Measurements from ENCODE around the gene SSTR4. TPM values are rescaled to one million over a fixed set of nuclear protein-coding genes. Genes with fewer than 3 reads are reported as not detected.

The SSTR4 gene
- total RNA-seq, 1 experiment from 2014 or later = not detected

GRCh38 chr20:23047738-23048214 is 12.7 kb downstream of the SSTR4 start:
- H3K9ac ChIP-seq (ENCODE audit: low read length) = no peak overlapping the region
- H3K4me2 ChIP-seq (ENCODE audit: low read length) = no peak overlapping the region
- no peaks in the 10 kb centered on the region for H4K20me1 ChIP-seq (ENCODE audit: insufficient read depth)
- H3K79me2 ChIP-seq (ENCODE audit: insufficient read depth, low read length) = no peaks in the 10 kb centered on the region
- H3K9me2 ChIP-seq (ENCODE audit: insufficient read depth) = no peaks in the 10 kb centered on the region
- peaks cover 3 to 31% of the 10 kb centered on the region in 2 experiments; a peak in 3 of 4 replicates for H3K4me1 ChIP-seq (ENCODE audit: control insufficient read depth in 1 of 2, insufficient read depth in 2 of 2, low read length in 2 of 2)
- no peaks in the 10 kb centered on the region for H3K36me3 ChIP-seq (ENCODE audit: control insufficient read depth in 1 of 2, insufficient read depth in 2 of 2, low read length in 2 of 2)
- no peak overlapping the region for H3K27ac ChIP-seq (ENCODE audit: low read depth, low read length)
- intact Hi-C loops (cut with micrococcal nuclease) = no loop called here
- 0 out of 2 replicates have a peak, but pooled peaks cover 7% of the 10 kb centered on the region for H3K27me3 ChIP-seq (ENCODE audit: insufficient read depth, low read length)
- H3K9me3 ChIP-seq (ENCODE audit: control insufficient read depth in 1 of 2, insufficient read depth in 1 of 2, low read depth in 1 of 2, low read length in 2 of 2) = no peaks in the 10 kb centered on the region
- CTCF ChIA-PET = no interaction called here
- DNase-seq (ENCODE audit: low read depth, low spot score) = no peak
- no TSS peak for BruUV-seq (replicated peaks)
- no peak overlapping the region for H2AFZ ChIP-seq (ENCODE audit: low read depth, low read length, poor library complexity, severe bottlenecking)
- TF ChIP-seq YY1 (IDR thresholded peaks at IDR 0.05; ENCODE audit: extremely low read depth, insufficient replicate concordance, low read depth, low read length) = no peak
- TF ChIP-seq EGR1 (IDR thresholded peaks at IDR 0.05; ENCODE audit: low read depth) = no peak
- no peak overlapping the region for H3K4me3 ChIP-seq (replicated peaks in 1 of 2; ENCODE audit: low read depth in 1 of 2, low read length in 2 of 2)
- RAD21 ChIA-PET (ENCODE audit: low non-redundant PET in 1 of 2, low total read pairs in 2 of 2, uncharacterized antibody in 2 of 2, unreplicated experiment in 2 of 2) = no interaction called here
- ATAC-seq = no peak
- POLR2A ChIA-PET = no interaction called here

GRCh38 chr20:23048283-23049200 is 13.4 kb downstream of the SSTR4 start:
- no peak for ATAC-seq
- no TSS peak for BruUV-seq (replicated peaks)

More at GRCh38 chr20:23048283-23049200, 13.4 kb downstream of the SSTR4 start:
- no peak for DNase-seq (ENCODE audit: low read depth, low spot score)
- H3K27ac ChIP-seq (ENCODE audit: low read depth, low read length) = no peak overlapping the region
- H3K9me2 ChIP-seq (ENCODE audit: insufficient read depth) = no peaks in the 10 kb centered on the region
- H3K9ac ChIP-seq (ENCODE audit: low read length) = no peak overlapping the region
- H3K4me2 ChIP-seq (ENCODE audit: low read length) = no peak overlapping the region
- ChIA-PET CTCF (no interaction called here), RAD21 (ENCODE audit: low non-redundant PET in 1 of 2, low total read pairs in 2 of 2, uncharacterized antibody in 2 of 2, unreplicated experiment in 2 of 2) (interaction anchor here in 1 of 2 experiments (0.7 kb wide), 1 partner anchor 13 kb away, joined by 3 read pairs; no protein-coding TSS in a partner anchor), POLR2A (no interaction called here)
- peaks cover 3 to 31% of the 10 kb centered on the region in 2 experiments; a peak in 3 of 4 replicates for H3K4me1 ChIP-seq (ENCODE audit: control insufficient read depth in 1 of 2, insufficient read depth in 2 of 2, low read length in 2 of 2)
- H3K9me3 ChIP-seq (ENCODE audit: control insufficient read depth in 1 of 2, insufficient read depth in 1 of 2, low read depth in 1 of 2, low read length in 2 of 2) = no peaks in the 10 kb centered on the region
- H3K79me2 ChIP-seq (ENCODE audit: insufficient read depth, low read length) = no peaks in the 10 kb centered on the region
- no peak for TF ChIP-seq ELF1 (IDR thresholded peaks at IDR 0.05; ENCODE audit: borderline replicate concordance, low read depth)
- no peak for TF ChIP-seq ZFX (IDR thresholded peaks at IDR 0.05)
- TF ChIP-seq FOSL1 (IDR thresholded peaks at IDR 0.05; ENCODE audit: low read depth) = no peak
- peak in 2 of 3 experiments; percentile 38 to 42; a peak in 4 of 6 replicates for TF ChIP-seq CTCF (IDR thresholded peaks at IDR 0.05 in 2 of 3, conservative IDR thresholded peaks at IDR 0.05 in 1 of 3; ENCODE audit: borderline replicate concordance in 1 of 3, insufficient read depth in 1 of 3, low read depth in 2 of 3, low read length in 2 of 3)
- TF ChIP-seq SRF (IDR thresholded peaks at IDR 0.05; ENCODE audit: low read depth) = no peak
- no peaks in the 10 kb centered on the region for H4K20me1 ChIP-seq (ENCODE audit: insufficient read depth)
- no peak overlapping the region for H2AFZ ChIP-seq (ENCODE audit: low read depth, low read length, poor library complexity, severe bottlenecking)
- no peaks in the 10 kb centered on the region for H3K36me3 ChIP-seq (ENCODE audit: control insufficient read depth in 1 of 2, insufficient read depth in 2 of 2, low read length in 2 of 2)
- H3K27me3 ChIP-seq (ENCODE audit: insufficient read depth, low read length) = 0 out of 2 replicates have a peak, but pooled peaks cover 3% of the 10 kb centered on the region
- H3K4me3 ChIP-seq (replicated peaks in 1 of 2; ENCODE audit: low read depth in 1 of 2, low read length in 2 of 2) = no peak overlapping the region
- intact Hi-C loops (cut with micrococcal nuclease) = no loop called here

Measured in HCT116 (cell line).